ENCODE results near the gene DLX6.

The DLX6 gene

DNA sequence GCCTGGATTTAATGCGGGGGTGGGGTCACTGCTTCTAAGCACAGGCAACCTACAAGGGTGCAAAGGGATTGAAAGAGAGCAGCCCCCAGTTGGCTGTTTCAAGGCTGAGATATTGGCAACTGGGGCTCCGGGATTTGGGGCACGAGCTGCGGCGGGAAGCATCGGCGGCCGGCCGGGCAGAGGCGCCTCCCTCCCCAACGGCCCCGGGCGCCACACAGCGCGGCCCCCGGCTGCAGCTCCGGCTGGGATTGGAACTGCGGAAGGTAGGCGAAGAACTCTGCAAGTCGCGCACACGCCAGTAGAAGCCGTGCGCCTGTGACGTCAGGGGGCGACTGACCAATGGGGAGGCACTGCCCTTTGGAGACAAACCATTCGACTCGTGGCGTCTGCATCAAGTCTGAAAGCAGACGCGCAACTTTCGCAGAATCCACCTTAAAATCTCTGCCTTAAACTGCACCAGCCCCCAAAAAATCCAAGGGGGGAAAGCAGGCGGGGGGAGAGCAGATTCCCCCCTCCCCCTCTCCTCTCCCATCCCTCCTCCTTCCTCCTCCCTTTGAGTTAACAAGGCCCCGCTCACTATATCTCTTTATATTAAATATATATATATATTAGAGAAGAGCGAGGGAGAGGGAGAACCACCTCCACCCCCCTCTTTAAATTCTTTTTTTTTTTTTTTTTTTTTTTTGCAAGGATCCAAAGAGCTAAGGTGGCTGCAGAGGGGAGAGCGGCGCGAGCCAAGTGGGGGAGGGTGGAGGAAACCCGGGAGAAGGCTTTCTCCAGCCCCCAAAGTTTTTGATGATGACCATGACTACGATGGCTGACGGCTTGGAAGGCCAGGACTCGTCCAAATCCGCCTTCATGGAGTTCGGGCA lies at the start of gene DLX6:
Gene DLX6, plus strand, starts transcription at position 371 of the 872 bp plus-strand sequence. Its CDS starts 425 bp downstream, at position 796.
- Histone ChIP-seq H3K79me2 (ENCODE audit: control insufficient read depth, low read length) (no peaks in the 10 kb centered on the region), H3F3A (ENCODE audit: control insufficient read depth, insufficient read depth) (no peaks in the 10 kb centered on the region), H4K20me1 (ENCODE audit: control insufficient read depth, insufficient read depth, low read depth, low read length) (no peaks in the 10 kb centered on the region), H3K9me2 (replicated peaks; ENCODE audit: control insufficient read depth, low read length) (no peaks in the 10 kb centered on the region), H3K27ac (ENCODE audit: low read depth, low read length) (no peak within 1 kb of the TSS), H3K27me3 (ENCODE audit: control insufficient read depth, low read length) (peaks cover 27% of the 10 kb centered on the region), H3K4me3 (ENCODE audit: low read length) (no peak within 1 kb of the TSS), H3K4me2 (ENCODE audit: low read length) (no peak within 1 kb of the TSS), H3K9me3 (ENCODE audit: control insufficient read depth, insufficient read depth, low read length) (peaks cover 5% of the 10 kb centered on the region; the same call in 1 of the 2 replicates), H3K4me1 (ENCODE audit: control insufficient read depth, low read length) (no peaks in the 10 kb centered on the region), H3K36me3 (ENCODE audit: control insufficient read depth, low read length) (no peaks in the 10 kb centered on the region)
- TF ChIP-seq EZH2phosphoT487 (IDR thresholded peaks at IDR 0.05; ENCODE audit: borderline replicate concordance, low read length): no peak
- TF ChIP-seq, protein P1, sequence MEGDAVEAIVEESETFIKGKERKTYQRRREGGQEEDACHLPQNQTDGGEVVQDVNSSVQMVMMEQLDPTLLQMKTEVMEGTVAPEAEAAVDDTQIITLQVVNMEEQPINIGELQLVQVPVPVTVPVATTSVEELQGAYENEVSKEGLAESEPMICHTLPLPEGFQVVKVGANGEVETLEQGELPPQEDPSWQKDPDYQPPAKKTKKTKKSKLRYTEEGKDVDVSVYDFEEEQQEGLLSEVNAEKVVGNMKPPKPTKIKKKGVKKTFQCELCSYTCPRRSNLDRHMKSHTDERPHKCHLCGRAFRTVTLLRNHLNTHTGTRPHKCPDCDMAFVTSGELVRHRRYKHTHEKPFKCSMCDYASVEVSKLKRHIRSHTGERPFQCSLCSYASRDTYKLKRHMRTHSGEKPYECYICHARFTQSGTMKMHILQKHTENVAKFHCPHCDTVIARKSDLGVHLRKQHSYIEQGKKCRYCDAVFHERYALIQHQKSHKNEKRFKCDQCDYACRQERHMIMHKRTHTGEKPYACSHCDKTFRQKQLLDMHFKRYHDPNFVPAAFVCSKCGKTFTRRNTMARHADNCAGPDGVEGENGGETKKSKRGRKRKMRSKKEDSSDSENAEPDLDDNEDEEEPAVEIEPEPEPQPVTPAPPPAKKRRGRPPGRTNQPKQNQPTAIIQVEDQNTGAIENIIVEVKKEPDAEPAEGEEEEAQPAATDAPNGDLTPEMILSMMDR (IDR thresholded peaks at IDR 0.05; ENCODE audit: low read depth, low read length, poor library complexity, severe bottlenecking): no peak

DNA sequence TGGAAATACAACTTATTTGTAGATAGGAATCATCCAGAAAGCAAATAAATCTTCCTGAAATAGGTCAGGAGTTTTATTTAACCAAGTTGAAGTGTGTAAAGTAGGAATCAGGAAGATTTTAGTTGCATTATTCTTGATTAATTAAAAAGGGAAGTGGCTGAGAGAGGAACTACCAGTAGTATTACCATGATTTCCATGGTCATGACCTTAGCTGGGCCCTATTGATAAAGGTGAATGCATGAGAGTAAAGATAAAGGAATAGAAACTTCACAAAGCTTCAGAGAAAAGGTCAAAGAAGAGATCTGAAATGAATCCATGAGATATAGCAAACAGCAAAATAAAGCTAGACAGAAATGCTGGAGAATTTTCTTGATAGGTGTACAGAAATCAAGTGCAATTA lies 46.2 kb upstream of the DLX6 start:
- TF ChIP-seq, protein P1 (IDR thresholded peaks at IDR 0.05; ENCODE audit: low read depth, low read length, poor library complexity, severe bottlenecking): no peak
- TF ChIP-seq EZH2phosphoT487 (IDR thresholded peaks at IDR 0.05; ENCODE audit: borderline replicate concordance, low read length): no peak
- Histone ChIP-seq H3K4me3 (ENCODE audit: low read length) (no peak overlapping the region), H3K27me3 (ENCODE audit: control insufficient read depth, low read length) (no peaks in the 10 kb centered on the region)

DNA sequence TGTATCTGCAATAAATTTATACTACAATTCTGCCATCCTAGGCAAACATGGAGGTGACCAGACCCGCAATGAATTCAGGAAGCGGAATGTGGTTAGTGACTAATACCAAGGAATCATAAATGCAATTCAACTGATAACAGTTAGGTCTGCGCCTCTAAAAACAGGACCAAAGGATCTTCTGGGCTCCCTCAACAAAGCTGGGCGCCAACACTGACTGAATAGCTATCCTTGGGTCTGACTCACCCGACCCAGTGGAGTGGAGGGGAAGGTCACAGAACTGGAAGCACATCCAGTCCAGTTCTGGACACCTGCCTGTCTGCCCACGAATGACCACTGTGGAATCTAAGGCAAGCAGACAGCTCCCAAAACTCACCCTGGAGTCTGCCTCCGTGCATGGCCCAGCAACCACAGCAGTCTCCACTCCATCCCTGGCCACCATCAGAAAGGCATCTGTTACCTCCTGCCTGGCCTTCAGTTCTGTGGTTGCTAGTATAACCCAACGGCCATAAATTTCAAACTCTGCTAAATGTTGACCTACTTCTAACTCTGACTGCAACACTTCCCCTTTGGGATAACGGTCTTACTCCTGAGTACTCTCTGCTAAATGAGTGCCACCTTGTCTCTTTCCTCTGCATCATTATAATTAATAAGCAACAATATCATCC lies 43.0 kb upstream of the DLX6 start:
- no peak for TF ChIP-seq EZH2phosphoT487 (IDR thresholded peaks at IDR 0.05; ENCODE audit: borderline replicate concordance, low read length)
- TF ChIP-seq, protein P1 (IDR thresholded peaks at IDR 0.05; ENCODE audit: low read depth, low read length, poor library complexity, severe bottlenecking): no peak
- H3K4me2 ChIP-seq (ENCODE audit: low read length): no peak overlapping the region
- no peaks in the 10 kb centered on the region for H3K27me3 ChIP-seq (ENCODE audit: control insufficient read depth, low read length)
- no peaks in the 10 kb centered on the region for H3K36me3 ChIP-seq (ENCODE audit: control insufficient read depth, low read length)
- H3K27ac ChIP-seq (ENCODE audit: low read depth, low read length): no peak overlapping the region
- H3F3A ChIP-seq (ENCODE audit: control insufficient read depth, insufficient read depth): no peaks in the 10 kb centered on the region
- no peaks in the 10 kb centered on the region; the same call in 1 of the 2 replicates for H3K9me2 ChIP-seq (replicated peaks; ENCODE audit: control insufficient read depth, low read length)
- no peaks in the 10 kb centered on the region for H3K79me2 ChIP-seq (ENCODE audit: control insufficient read depth, low read length)
- no peaks in the 10 kb centered on the region for H3K9me3 ChIP-seq (ENCODE audit: control insufficient read depth, insufficient read depth, low read length)
- H4K20me1 ChIP-seq (ENCODE audit: control insufficient read depth, insufficient read depth, low read depth, low read length): no peaks in the 10 kb centered on the region
- H3K4me1 ChIP-seq (ENCODE audit: control insufficient read depth, low read length): no peaks in the 10 kb centered on the region
- no peak overlapping the region for H3K4me3 ChIP-seq (ENCODE audit: low read length)

More for the DNA sequence above, 46.2 kb upstream of the DLX6 start:
- Histone ChIP-seq H3K27ac (ENCODE audit: low read depth, low read length) (no peak overlapping the region), H4K20me1 (ENCODE audit: control insufficient read depth, insufficient read depth, low read depth, low read length) (no peaks in the 10 kb centered on the region), H3K4me2 (ENCODE audit: low read length) (no peak overlapping the region), H3K79me2 (ENCODE audit: control insufficient read depth, low read length) (no peaks in the 10 kb centered on the region), H3K9me2 (replicated peaks; ENCODE audit: control insufficient read depth, low read length) (no peaks in the 10 kb centered on the region; the same call in 1 of the 2 replicates), H3K4me1 (ENCODE audit: control insufficient read depth, low read length) (no peaks in the 10 kb centered on the region), H3K36me3 (ENCODE audit: control insufficient read depth, low read length) (no peaks in the 10 kb centered on the region), H3F3A (ENCODE audit: control insufficient read depth, insufficient read depth) (no peaks in the 10 kb centered on the region), H3K9me3 (ENCODE audit: control insufficient read depth, insufficient read depth, low read length) (no peaks in the 10 kb centered on the region)
